ENCODE results near the gene TEX11.

TEX11 gene

DNA sequence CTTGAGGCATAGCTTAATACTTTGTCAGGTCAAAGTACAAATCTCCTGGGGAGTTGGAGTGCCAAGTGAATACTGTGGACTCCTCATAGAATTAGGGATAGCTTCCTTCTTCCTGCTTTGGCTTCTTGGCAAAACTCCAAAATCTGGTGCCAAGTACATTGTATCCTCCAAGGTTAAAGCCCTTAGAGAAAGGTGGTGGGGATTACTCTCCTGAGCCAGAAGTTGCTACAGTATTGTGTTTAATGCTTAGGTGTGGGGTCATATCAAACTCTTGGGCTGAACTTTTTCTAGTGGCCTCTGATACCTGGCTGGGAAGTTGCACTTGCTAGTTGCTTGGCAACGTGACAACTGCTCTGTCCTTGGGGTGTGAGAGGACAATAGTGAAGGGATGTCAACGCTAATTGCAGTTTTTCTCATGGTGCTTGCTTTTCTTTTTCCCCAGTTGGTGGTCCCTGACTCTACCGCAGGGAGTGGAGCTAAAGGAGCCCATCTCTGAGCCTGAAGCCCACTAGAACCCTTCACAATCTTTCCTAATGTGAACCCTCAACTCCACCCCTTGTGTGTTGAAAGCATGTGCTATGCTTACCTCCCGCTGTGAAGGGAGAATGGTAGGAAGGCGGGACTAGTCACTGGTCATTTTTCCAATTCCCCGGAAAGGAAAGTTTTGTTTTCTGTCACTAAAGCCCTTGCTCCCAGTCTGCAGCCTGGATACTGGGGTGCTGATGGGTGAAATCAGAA is 428.4 kb downstream of the TEX11 start:
- TF ChIP-seq, protein P1, sequence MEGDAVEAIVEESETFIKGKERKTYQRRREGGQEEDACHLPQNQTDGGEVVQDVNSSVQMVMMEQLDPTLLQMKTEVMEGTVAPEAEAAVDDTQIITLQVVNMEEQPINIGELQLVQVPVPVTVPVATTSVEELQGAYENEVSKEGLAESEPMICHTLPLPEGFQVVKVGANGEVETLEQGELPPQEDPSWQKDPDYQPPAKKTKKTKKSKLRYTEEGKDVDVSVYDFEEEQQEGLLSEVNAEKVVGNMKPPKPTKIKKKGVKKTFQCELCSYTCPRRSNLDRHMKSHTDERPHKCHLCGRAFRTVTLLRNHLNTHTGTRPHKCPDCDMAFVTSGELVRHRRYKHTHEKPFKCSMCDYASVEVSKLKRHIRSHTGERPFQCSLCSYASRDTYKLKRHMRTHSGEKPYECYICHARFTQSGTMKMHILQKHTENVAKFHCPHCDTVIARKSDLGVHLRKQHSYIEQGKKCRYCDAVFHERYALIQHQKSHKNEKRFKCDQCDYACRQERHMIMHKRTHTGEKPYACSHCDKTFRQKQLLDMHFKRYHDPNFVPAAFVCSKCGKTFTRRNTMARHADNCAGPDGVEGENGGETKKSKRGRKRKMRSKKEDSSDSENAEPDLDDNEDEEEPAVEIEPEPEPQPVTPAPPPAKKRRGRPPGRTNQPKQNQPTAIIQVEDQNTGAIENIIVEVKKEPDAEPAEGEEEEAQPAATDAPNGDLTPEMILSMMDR (IDR thresholded peaks at IDR 0.05; ENCODE audit: insufficient read depth, low read length, missing control alignments): no peak
- ChIA-PET POLR2A (no interaction called here), CTCF (interaction anchor here (1.5 to 2.9 kb wide), 2 partner anchors 24 to 28 kb away, joined by 4 to 11 read pairs; no protein-coding TSS in a partner anchor)
- no peak for DNase-seq (ENCODE audit: low read depth, low spot score)
- H3K4me3 ChIP-seq (ENCODE audit: low read depth, low read length): no peak overlapping the region

DNA sequence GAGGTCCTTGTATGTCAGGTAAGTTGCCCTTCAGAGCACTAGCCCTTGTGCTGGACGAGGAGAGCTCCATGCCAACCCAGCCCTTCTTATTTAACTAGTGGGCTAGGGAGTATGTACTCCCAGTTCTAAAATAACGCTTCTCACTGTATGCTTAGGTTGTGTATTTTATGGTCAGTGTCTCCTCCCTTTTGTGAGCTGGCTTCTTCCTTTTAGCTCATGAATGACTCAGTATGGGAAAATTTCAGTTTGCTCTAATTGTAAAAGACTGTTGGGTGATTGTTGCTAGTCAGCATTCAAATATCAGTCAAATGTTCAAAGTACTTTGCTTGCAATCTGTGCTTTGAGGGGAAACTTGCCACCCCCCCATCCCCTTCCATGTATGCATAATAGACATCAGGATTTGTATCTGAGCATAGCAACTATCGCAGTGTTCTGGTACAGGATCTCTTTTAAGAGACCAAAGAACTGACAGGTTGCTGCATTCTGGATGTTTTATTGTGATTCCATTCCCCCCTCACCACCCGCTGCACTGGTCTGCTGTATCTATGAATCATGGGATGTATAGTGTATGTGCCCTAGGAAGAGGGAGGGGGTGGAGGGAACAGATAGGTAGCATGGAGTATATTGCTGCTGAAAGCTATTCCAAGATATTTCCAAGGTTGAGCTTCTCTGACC is 429.1 kb downstream of the TEX11 start:
- POLR2A ChIA-PET: no interaction called here
- CTCF ChIA-PET: interaction anchor here (1.2 to 2.9 kb wide), 2 partner anchors 24 to 27 kb away, joined by 3 to 11 read pairs; no protein-coding TSS in a partner anchor
- TF ChIP-seq, protein P1 (IDR thresholded peaks at IDR 0.05; ENCODE audit: insufficient read depth, low read length, missing control alignments): no peak
- no peak overlapping the region for H3K4me3 ChIP-seq (ENCODE audit: low read depth, low read length)
- DNase-seq (ENCODE audit: low read depth, low spot score): peak; percentile 16
